GM13976 (cell line): ENCODE results near the gene GNL3.
A peak's percentile ranks its signal among the peaks of the same experiment; 100 is the strongest.

Experiments
- DNase-seq: peaks from one replicate; pipeline ENCODE4 v3.0.0; 2012; ENCODE audit warnings: low spot score
- in situ Hi-C: fragments of 300-500 bp; cut with MboI; formaldehyde crosslinking; loops from one replicate; pipeline ENCODE4 v1.12.0; 2022; ENCODE audit warnings: low sequenced_read_pairs, mixed read lengths, inconsistent platforms; ENCODE audit not compliant: unreplicated experiment
- TF ChIP-seq, protein P1 (sequence below): IDR thresholded peaks from 2 replicates; pipeline ENCODE4 v1.5.1; 2012; ENCODE audit warnings: borderline replicate concordance, mild to moderate bottlenecking; ENCODE audit not compliant: insufficient read depth; ENCODE audit errors: extremely low read depth, missing control alignments, control extremely low read depth

GNL3 gene

GRCh38 chr3:52742418-52743041, 56.7 kb downstream of the GNL3 start:
- in situ Hi-C loops: loop anchor here (25.0 kb wide), 1 partner anchor 320 kb away; no protein-coding TSS in a partner anchor

GRCh38 chr3:52743152-52743551, 57.3 kb downstream of the GNL3 start:
- in situ Hi-C loops: loop anchor here (25.0 kb wide), 1 partner anchor 319 kb away; no protein-coding TSS in a partner anchor
- TF ChIP-seq, protein P1, sequence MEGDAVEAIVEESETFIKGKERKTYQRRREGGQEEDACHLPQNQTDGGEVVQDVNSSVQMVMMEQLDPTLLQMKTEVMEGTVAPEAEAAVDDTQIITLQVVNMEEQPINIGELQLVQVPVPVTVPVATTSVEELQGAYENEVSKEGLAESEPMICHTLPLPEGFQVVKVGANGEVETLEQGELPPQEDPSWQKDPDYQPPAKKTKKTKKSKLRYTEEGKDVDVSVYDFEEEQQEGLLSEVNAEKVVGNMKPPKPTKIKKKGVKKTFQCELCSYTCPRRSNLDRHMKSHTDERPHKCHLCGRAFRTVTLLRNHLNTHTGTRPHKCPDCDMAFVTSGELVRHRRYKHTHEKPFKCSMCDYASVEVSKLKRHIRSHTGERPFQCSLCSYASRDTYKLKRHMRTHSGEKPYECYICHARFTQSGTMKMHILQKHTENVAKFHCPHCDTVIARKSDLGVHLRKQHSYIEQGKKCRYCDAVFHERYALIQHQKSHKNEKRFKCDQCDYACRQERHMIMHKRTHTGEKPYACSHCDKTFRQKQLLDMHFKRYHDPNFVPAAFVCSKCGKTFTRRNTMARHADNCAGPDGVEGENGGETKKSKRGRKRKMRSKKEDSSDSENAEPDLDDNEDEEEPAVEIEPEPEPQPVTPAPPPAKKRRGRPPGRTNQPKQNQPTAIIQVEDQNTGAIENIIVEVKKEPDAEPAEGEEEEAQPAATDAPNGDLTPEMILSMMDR: no peak
- no peak for DNase-seq

More at GRCh38 chr3:52742418-52743041, 56.7 kb downstream of the GNL3 start:
- TF ChIP-seq, protein P1: peak; percentile 56
- DNase-seq: peak; percentile 63

DNA sequence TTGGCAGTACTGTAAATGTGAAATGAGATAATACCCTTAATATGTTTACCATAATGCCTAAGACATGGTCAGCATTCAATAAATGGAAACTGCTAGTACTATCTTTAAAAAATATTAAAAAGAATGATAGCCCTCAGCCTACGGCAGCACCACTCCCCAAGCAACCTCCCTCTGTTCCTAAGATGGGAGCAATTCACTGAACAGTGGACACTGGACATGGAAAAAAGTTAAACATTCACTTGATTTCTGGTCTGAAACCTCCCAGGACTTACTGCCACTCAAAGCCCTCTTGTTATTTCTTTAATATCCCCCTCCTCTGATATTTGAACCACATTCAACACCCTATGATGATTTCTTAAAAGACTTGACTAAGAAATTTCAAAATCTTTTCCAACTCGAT, 57.9 kb downstream of the GNL3 start:
- in situ Hi-C loops: loop anchor here (25.0 kb wide), 1 partner anchor 319 kb away; no protein-coding TSS in a partner anchor
- DNase-seq: no peak
- TF ChIP-seq, protein P1: no peak
